ENCODE measurements around the gene DTD1.

GRCh38 chr20:18645851-18646250, 58.0 kb downstream of the DTD1 start:
- TF ChIP-seq CTCF (IDR thresholded peaks at IDR 0.05; ENCODE audit: insufficient read depth, low read depth, low read length) (no peak), EZH2 (IDR thresholded peaks at IDR 0.05; ENCODE audit: insufficient read depth, low read length) (no peak)

Measured in astrocyte (in vitro differentiated cells and primary cell).